Activated CD4-positive, alpha-beta T cell treated with anti-CD3 and anti-CD28 coated beads, Interleukin-2, amount 50 U/mL, for 48 hours (primary cell): ENCODE data around the gene SUMO1.

ENCODE experiments used
- DNase-seq, 2 experiments: peaks; one replicate each; pipeline ENCODE4 v3.0.0-alpha.2; 2020

Gene SUMO1

DNA sequence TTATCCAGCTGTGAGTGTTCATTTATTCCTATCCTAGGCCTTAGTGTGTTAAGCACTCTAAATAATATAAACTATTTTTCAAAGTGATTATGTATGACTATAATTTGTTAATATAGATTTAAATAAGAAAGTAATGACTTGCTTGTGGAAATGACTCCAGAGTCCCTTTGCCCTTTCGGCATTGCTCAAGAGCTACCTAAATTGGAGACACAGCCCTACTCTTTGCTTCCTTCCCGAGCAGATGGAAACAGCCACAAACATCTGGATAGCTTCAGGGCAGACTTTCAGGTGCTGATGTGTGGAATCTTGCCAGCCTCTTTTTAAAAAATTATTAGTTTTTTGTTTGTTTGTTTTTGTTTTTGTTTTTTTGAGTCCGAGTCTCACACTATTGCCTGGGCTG, 44.0 kb downstream of the SUMO1 start:
- DNase-seq, result no peak

DNA sequence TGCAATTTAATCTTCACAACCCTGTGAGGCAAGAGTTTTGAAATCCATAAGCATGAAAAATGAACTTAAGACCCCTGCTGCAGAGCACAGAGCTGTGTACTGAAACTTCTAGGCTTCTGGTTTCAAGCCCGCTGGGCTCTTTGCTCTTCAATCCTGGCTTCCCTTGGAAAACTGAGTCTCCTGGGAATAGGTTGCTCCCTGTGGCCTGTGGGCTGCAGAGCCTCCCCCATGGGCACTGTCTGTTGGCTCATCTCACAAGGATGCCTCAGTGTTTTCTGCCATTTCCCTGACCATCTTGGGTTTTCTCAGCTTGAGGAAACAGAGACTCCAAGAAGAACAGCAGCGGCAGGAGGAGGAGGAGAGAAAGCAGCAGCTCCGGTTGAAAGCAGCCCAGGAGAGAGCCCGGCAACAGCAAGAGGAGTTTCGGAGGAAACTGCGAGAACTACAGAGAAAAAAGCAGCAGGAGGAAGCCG, 44.5 kb downstream of the SUMO1 start:
- no peak for DNase-seq

DNA sequence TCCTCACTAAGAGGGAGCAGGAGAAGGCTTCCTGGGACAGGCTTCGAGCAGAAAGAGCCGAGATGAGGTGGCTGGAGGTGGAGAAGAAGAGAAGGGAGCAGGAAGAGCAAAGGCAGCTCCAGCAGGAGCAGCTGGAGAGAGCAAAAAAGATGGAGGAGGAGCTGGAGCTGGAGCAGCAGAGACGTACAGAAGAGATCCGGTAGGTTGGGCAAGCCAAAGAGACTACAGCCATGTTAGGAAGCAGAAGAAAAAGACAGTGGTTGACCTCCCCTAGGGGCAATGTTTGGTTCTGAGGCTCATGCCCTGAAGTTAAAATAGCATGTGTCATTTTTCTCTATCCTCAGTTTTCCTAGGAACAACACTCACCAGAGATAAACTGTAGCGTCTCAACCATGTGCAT, 45.1 kb downstream of the SUMO1 start:
- no peak for DNase-seq

DNA sequence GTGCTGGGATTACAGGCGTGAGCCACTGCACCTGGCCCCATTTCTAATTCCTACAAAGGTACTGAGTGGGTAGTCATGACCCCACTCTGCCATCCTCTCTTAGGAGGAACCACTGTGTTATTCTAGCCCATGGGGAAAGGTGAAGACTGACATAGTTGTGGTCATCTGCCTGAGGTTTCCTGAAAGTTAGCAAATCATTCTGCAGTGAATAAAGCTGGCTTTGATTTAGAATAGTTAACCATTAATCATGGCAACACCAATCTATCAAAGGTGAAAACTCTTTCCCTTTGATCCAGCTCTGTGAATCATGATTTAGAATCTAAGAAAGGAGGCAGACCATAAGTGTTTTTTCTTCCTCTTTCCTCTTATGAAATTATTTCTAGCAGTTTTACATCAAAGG, 50.8 kb downstream of the SUMO1 start:
- DNase-seq, result no peak

DNA sequence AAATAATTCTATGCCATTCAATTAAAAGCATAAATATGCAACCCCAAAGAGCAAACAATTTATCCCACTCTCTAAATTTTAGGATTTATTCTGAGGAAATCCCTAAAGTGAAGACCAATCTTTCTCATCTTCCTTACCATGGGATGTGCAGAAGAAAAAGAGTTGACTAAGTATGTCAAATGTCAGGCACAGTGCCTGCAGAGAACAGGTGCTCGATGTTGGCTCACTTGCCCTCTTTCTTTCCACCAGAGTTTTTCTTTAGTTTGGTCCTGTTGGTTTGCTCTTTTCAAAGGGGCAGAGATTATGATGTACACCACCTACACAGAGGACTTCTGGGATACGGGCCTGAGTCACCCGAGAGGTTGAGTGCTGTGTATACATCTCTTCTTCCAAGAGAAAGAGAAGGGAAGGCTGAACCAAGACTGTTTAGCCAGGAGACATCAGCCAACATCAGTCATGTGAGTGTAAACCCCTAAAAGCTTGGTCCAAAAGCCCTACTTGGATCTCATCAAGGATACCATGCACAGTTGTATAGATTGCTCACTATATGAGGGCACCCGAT, 51.7 kb downstream of the SUMO1 start:
- no peak for DNase-seq

DNA sequence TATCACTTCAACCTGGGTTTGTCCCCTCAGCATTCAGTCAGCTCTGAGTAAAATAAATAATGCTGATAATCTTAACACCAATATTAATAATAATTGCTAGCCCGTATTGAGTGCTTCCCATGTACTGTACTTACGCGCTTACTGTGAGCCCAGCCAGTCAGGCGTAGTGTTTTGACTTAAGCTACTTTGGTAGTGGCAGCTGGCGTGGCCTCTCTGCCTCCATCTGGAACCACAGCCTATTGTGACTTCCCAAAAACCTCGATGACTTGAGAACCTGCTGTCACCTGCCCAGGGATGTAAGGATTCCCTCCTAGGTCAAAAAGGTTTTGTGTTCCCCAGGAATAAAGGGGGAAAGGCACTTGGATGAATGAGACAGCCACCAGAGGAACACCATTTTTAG, 53.2 kb downstream of the SUMO1 start:
- DNase-seq, result no peak

DNA sequence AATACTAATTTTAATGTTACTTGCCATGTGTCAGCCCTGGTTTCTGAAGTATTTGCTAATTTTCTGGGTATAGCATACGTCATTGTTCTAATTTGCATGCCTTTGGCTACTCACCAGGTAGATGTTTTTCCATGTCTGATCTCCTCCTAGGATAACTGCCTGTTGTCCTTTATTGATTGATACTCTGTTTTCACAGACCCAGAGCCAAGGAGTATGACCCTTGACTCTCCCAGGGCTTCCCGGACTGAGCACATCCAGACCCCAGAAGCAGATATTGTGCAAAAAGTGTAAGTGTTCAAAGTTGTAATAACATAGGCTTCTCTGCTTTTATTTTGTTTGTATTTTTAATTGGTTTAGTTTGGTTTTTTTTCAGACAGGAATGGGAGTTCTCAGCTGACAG, 53.8 kb downstream of the SUMO1 start:
- DNase-seq, result no peak

DNA sequence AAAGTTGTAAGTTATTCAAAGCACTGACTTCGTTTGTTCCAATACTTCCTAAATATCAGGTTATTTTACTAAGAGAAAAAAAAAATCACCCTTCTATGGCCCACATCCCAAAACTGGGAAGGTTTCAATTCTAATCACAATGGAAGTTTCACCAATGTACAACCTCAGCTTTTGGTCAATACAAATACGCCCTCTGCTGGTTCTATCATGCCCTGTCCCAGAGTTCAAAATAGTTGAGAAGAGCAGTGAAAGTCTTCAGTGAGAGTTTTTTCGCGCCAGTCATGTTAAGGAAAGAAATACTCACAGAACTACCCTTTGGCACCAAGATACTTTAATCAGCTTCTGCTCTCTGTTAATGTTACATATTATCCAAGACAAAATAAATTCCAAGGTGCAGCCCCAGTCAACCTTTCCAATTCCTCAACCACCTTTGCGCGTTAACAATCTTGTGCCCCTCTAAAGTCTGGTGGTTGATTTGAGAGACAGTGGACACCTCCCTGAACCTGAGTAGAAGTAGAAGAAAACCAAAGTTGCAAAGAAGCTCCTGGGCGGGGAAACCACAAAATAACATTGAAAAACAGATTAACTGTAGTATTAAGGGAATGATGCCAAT, 59.9 kb downstream of the SUMO1 start:
- DNase-seq, result peak; percentile 43 to 59

DNA sequence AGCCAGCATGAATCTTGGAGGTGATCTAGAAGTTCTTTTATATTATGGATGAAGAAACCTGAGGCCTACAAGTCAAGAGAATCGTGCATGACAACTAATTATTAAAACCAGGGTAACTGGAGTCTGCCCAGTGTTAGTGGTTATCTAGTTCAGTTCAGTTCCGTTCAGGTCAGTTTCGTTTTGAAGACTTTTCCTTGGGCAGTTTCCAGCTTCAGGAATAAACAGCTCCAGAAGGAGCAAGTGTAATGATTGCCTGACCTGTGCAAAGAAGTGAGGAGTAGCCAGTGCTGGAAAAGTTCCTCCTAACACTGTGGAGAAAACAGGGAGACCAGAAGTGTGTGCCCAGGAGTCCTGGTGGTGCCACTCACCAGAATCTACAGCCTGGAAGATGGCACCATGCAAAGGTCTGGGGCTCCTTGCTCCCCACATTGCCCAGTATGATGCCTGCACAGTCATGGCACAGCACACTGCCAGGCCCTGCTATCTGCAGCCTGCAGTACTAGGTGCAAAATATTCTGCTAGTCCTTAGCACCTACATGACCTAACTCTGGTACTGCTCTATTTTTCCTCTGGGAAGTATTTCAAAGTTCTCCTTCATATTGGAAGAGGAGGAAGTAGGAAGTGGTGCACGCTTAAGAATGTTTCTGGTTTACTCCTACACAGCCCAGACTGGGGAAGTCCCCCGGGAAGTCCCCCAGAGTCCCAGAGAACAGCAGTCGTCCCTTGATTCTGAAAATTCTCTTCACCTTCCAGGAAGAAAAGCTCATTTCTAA, 65.8 kb downstream of the SUMO1 start:
- peak; percentile 60 to 72 for DNase-seq

DNA sequence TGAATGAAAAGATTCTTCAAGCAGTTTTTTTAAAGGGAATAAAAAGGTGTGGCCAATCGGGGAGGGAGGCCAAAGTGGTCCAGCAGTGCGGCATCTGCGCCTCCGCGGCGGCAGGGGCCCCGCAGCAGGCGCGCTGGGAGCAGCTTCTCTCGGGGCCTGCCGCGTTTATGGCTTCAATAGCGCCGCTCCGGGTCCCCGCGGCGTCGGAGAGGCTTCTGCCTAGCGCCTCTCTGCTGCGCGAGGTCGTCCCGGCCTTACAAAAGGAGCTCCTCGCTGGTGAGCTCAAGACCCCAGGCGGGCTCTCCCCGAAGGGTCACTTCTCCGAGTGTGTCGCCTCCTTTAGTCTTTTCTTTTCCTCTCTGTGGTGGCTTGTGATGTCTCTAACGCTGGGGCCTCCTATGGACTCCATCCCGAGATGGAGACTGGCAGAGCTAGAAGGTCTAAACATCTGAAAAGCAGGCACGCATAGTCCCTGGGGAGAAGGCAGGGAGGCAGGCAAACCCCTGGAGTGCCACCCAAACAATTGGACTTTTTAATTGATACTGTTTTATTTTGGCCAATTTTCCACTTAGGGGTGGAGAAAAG, 67.1 kb downstream of the SUMO1 start:
- DNase-seq, result no peak

DNA sequence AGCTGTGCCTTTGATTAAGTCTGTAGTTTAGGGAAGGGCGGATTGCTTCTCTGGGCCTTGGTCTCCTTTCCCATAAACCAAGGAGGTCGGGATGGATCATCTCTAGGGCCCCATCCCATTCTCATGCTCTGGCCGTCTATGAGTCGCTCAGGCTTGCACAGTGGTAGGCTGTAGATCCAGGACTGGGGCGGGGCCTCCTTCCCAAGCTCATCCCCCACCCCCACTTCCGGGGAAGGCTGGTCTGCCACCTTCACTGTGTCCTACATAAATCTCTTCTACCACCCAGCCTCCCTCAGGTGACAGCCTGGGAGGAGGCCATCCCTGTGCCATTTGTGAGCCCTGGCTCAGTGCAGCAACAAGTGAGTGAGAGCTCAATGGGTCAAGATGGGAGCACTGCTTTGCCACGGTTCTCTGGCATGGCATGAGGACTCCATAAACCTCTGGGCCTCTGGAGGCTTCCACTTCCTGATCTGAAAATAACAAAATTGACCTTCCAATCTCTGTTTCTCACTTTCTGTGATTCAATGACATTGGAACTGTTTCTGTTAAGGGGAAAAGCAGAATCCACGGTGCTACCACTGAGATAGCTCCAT, 68.5 kb downstream of the SUMO1 start:
- no peak for DNase-seq

DNA sequence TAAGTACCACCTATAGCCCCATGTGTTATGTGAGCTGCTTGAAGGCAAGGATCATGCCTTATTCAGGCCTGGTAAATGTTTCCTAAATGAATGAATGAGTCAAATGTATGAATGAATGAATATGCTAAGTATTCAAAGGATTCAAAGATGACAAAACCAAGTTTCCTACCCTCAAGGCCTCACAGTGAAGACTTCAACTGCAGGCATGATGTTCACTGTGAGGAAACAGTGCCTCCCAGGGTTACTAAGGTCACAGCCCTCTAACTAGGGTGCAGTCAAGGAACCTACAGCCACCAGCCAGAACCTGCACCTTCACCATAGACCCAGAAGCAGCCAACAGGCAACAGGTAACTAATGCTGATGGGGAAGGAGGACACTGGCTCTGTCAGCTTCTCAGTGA, 69.3 kb downstream of the SUMO1 start:
- no peak for DNase-seq

DNA sequence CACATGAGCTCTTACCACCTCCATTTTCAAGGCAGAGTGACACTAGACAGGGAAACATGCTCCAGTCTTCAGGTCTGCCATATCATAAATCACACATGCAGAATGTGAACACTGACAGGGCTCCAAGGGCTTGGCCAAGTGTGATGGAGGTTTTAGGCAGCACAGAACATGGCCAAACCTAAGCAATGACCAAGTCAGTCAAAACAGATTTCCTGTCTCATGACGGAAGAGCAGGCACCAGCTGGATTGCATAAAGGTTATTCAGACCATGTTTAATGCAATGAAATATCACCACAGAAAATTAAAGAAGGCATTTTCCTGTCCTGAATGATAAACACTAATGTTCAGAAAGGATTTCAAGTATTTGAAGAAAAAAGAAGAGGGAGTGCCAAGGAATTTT, 72.5 kb downstream of the SUMO1 start:
- DNase-seq, result no peak

DNA sequence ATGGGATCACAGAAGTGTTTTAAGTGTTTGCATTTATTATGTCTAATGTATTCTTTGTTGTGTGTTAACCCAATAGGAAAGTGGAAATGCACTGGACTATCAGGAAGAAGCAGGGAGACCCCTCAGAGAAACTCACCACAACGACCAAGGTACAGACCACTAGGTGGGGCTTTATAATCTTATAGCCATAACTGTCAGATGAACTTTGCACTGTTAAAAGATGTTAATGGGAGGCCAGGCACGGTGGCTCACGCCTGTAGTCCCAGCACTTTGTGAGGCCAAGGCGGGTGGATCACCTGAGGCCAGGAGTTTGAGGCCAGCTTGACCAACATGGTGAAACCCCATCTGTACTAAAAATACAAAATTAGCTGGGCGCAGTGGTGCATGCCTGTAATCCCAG, 73.2 kb downstream of the SUMO1 start:
- no peak for DNase-seq

DNA sequence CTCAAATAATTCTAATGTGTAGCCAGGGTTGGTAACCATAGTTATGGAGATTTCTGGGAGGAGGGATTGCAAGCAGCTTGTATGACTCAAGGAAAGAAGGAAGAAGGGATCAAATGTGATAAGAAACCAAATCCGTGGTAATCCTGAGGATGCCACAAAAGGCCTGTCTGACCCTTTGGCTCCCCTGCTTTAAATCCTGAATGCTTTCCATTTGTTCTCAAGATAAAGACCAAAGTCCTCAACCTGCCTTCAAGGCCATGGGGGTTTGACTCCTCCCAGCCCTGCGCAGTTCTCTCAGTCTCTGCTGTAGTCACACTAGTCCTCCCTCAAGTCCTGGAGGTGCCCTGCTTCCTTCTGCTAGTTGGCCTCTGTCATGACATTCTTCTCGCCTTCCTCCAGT, 74.0 kb downstream of the SUMO1 start:
- DNase-seq, result no peak

DNA sequence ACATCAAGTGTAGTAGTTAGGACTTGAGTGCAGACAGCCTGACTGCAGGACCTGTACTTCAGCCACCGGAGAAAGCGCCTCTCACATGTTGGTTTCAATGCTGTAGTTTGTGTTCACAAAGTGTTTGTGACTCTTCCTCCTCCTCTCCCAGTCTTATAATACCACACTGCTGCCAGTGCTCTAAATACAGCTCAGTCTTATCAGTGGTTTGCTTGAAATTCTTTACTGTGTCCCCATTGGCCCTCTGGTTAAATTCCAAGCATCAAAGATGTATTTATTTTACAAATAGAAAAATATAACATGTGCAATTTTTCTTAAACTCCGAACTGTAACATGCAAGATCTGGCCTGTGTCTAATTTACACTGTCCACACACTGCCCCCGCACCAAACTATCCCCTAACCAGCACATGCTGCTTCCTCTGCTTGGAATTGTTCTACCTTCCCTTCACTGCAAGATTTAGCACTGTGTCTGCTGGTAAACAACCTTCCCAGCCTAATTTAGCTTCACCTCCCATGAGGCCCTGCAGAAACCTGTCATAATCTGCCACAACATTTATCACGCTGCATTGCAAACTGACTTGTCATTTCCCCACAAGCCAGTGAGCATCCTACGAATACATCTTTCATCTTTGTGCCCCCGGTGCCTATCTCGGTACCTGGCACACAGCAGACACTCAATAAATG, 77.1 kb downstream of the SUMO1 start:
- no peak for DNase-seq

DNA sequence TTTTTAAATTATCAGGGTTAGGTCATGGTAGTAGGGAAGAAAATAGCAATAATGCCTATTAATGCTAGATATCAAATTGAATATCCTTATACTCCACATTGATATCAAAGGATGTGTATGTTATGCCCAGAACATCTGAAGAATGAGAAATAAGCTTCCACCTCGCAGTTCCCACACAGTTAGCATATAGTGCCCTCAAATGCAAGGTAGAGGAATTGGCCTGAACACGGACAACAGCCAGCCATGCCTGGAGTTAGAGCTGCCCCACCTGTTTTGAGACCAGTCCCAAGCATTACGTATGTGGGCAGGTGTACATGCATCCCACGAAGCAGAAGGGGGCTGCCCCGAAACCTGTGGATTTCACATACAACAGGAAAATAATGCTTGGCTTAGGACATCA, 79.6 kb downstream of the SUMO1 start:
- DNase-seq, result no peak

DNA sequence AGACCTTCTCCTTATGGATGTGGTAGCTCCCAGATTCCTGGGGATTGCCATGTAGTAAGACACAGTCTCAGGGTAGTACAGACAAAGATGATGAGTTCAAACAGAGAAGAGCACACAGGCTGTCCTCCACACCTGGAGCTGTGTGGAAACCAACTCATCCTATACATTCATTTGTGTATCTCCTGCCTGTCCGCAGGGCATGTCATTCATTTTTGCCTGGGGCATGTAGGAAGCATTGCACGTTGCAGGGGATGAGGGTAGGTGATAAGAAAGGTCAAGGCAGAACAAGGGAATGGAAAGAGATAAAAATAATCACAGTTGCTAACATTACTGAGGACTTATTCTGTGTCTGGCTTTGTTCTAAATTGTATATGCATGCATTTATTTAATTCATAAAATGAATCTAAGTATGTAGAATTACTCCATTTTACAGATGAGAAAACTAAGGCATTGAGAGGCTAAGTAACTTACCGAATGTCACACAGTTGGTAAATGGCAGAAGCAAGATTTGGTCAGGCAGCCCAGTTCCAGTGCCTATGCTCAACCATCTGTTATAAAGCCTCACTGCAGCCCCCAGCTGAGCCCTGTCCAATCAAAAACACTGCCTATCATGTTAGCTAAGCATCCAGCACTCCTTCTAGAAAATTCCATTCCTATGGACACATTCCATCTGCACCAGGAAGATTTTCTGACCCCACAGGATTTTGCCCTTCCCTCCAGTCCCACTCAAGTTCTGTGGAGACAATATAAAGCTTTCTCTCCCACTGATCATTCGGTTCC, 81.0 kb downstream of the SUMO1 start:
- no peak for DNase-seq
